Right lobe of liver (tissue), 4 donors: ENCODE data around the gene NFAT5.

Source experiments
- CTCF ChIP-seq, 4 donors: fragments of 200-600 bp in 3 of 4; fragments of 450-650 bp in 1 of 4; IDR thresholded peaks; one replicate each; pipeline versions ENCODE4 v1.5.1 to v1.8.0; 2016 to 2022; ENCODE audit warnings: antibody characterized with exemption in 4 of 4, mild to moderate bottlenecking in 2 of 4
- POLR2A ChIP-seq: fragments of 450-650 bp; IDR thresholded peaks from one replicate; pipeline ENCODE4 v1.6.1; 2017; ENCODE audit warnings: antibody characterized with exemption, mild to moderate bottlenecking
- donor health status: DM: no; HTN: no; CAD: no.
- donor health status: DM: no; HTN: no; CAD: no.
- donor health status: DM: no; HTN: yes; CAD: no.

GRCh38 chr16:69748694-69749345, 183.1 kb downstream of the NFAT5 start:
- TF ChIP-seq CTCF (IDR thresholded peaks at IDR 0.05) (no peak), POLR2A (no peak)
